Adrenal gland (tissue), 5 donors: ENCODE measurements around the gene MRPS26.

Experiments used
- CTCF ChIP-seq, 6 experiments: fragments of 450-650 bp in 4 of 6; fragments of 200-600 bp in 2 of 6; sonication (generic) in 1 of 6; IDR thresholded peaks; 1 replicate in 5 of 6; 2 replicates in 1 of 6; pipeline versions ENCODE4 v1.5.1 to v1.8.0; 2016 to 2021; ENCODE audit warnings: antibody characterized with exemption in 6 of 6, mild to moderate bottlenecking in 2 of 6, moderate library complexity in 1 of 6
- POLR2A ChIP-seq, 2 donors: fragments of 450-650 bp; IDR thresholded peaks; one replicate each; pipeline ENCODE4 v1.6.1; 2017; ENCODE audit warnings: antibody characterized with exemption in 2 of 2, mild to moderate bottlenecking in 2 of 2, moderate library complexity in 1 of 2
- donor health status: DM: no; HTN: no; CAD: no.

- TF ChIP-seq CTCF (IDR thresholded peaks at IDR 0.05) (no peak), POLR2A (IDR thresholded peaks at IDR 0.05) (no peak)
Observed at GRCh38 chr20:3074812-3075211, 29.0 kb downstream of the MRPS26 start.
